SK-MEL-5 (cell line): ENCODE results near the gene OR5AU1. TPM values are rescaled to one million over a fixed set of nuclear protein-coding genes. Genes with fewer than 3 reads are reported as not detected.

ENCODE experiments used
- DNase-seq: peaks from one replicate; pipeline ENCODE4 v3.0.0-alpha.2; 2016; ENCODE audit warnings: low read depth, low spot score
- in situ Hi-C: cut with HindIII; loops from 2 replicates; pipeline ENCODE4 v1.10.0; 2016; ENCODE audit warnings: low sequenced_read_pairs, high pct_unique_total_duplicates, low pct_unique_long_range_greater_than_20kb
- small RNA-seq, 2 experiments: library from RNA; depleted of rRNA; stranded (forward); fragments of <200 nt; gene quantifications; one replicate each; pipeline ENCODE3, GENCODE V24; 2014
- total RNA-seq: library from RNA; depleted of rRNA; stranded (reverse); fragments of >200 nt; shearing (Covaris generic); gene quantifications from 2 replicates; pipeline ENCODE4 v1.2.3, GENCODE V29; 2014; rRNA removed

The OR5AU1 gene
- total RNA-seq, 1 experiment from 2014 or later: not detected

- in situ Hi-C loops: no loop called here
- DNase-seq: no peak
Observed at GRCh38 chr14:21123429-21123828, 32.4 kb downstream of the OR5AU1 start.

DNA sequence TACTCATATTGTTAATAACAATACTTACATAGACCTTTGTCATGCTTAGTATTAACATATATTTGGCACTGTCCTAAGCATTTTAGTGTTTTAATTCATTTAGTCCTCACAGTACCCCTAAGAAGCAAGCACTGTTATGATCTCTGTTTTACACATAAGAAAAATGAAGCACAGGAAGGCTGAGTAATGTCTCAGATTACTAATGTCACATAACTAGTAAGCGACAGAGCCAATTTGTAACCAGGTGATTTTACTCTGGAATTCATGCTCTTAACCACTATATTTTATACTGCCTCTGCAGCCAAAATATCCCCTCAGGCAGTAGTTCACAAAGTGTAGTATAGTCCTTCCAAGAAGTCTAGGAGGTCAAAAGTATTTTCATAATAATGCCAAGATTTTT is 34.7 kb downstream of the OR5AU1 start:
- no peak for DNase-seq
- in situ Hi-C loops: no loop called here

- in situ Hi-C loops: no loop called here
- DNase-seq: no peak
Observed at GRCh38 chr14:21120686-21121085, 35.2 kb downstream of the OR5AU1 start.

DNA sequence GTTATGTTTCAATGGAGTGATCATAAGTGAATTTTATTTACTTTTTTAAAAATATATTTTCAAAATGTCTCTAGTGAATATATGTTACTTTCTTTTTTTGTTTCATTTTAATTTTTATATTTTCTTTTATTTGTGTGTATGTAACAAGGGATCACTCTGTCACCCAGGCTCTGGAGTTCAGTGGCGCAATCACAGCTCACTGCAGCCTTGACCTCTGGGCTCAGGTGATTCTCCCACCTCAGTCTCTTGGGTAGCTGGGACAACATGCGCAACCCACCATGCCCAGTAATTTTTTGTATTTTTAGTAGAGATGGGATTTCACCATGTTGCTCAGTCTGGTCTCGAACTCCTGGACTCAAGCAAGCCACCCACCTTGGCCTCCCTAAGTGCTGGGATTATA is 36.9 kb downstream of the OR5AU1 start:
- DNase-seq: no peak
- in situ Hi-C loops: no loop called here

- in situ Hi-C loops: no loop called here
- no peak for DNase-seq
Observed at GRCh38 chr14:21113369-21113768, 42.5 kb downstream of the OR5AU1 start.

DNA sequence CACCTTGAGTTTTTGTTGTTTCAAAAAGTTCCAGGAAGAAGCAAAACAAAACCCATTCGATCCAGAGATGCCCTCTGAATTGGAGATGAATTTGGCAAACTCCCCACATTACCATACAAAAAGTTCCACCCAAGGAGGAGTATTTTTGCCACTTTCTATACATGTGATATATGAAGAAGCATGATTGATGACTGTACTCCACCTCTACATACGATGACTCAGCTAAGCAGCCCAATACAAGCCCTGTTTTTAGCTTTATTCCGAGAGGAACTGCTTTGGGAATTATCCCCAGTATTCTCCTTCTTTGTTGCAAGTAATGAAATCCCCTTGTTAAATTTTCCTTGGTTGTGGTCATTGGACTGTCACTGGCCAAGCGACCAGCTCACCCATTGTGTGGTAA is 43.6 kb downstream of the OR5AU1 start:
- in situ Hi-C loops: no loop called here
- no peak for DNase-seq

GRCh38 chr14:21109377-21110138 is 46.3 kb downstream of the OR5AU1 start:
- DNase-seq: no peak
- in situ Hi-C loops: no loop called here

GRCh38 chr14:21108791-21109190 is 47.1 kb downstream of the OR5AU1 start:
- in situ Hi-C loops: no loop called here
- DNase-seq: no peak

DNA sequence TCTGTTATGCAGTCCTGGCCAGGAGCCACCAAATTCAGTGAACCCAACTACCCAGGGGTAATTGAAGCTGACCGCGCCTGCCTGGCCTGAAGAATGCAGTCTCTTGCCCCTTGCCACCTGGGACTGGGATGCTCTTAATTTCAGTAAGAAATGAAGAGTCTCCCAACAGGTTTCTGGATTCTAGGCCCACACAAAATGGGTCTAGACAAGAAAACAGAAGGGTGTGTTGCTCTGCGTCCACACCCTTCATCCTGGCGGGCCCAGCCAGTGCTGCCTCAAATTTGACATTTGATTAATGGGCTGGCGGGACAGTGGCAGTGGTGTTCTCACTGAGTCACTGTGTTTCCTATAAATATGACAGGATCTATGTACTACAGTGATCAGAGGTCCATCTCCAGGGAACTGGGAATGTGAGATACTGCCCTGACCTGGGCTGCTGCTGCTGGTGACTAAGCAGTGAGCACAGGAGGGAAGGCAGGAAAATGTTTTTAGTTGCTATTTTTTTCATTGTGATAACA is 48.5 kb downstream of the OR5AU1 start:
- in situ Hi-C loops: no loop called here
- no peak for DNase-seq

DNA sequence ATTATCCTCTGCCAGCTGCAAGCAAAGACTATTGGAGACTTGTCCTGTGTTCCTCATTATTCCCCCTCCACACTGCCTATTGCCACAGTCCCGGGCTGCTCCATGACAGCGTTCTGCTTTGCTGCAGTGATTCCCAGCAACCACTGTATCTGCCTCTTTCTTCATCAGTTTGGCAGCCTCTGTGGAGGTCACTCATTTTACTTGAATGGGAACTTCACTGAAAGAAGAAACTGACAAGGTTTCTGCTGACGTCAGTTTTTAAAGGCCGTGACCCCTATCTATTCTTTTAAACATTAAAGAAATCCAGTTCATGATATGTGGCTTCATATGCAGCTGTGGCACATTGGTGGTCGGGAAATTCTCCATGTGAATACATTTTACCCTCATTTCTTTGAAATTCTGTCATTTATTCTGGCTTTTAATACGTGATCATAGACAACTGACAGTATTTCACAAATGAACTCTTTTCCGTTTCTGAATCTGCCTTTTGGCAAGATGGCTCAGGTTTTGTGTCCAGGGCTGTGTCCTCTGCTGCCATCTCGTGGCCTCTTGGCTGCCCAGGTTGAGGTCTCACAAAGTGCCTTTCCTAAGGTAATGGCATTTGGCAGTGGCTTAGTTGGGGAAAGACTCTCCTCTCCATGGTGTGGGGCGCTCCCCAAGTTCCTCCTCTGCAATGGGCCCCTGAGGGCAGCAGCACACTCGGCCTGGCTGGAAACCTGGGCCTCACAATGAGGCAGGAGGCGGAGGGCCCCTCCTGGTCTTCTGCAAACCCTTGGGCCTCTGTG is 49.2 kb downstream of the OR5AU1 start:
- peak; percentile 87 for DNase-seq
- in situ Hi-C loops: no loop called here

- in situ Hi-C loops: no loop called here
- DNase-seq: peak; percentile 77
Observed at GRCh38 chr14:21106176-21106497, 49.7 kb downstream of the OR5AU1 start.

GRCh38 chr14:21105095-21105494 is 50.8 kb downstream of the OR5AU1 start:
- in situ Hi-C loops: no loop called here
- no peak for DNase-seq

Small RNAs within 50 kb of the gene (small RNA-seq; reads per million reads assigned to genes)
- 0 reads per million in 2 experiments for gene RNU6-252P

Other genes with a start within 250 kb of the OR5AU1 start
- gene RNASE2, start 200.6 kb downstream of the OR5AU1 start, total RNA-seq: not detected in 2 replicates
- 38.0 and 47.1 TPM in 2 replicates for gene METTL17, start 166.1 kb downstream of the OR5AU1 start, total RNA-seq
- not detected in 2 replicates for gene SLC39A2, start 156.8 kb downstream of the OR5AU1 start, total RNA-seq
- 12.0 and 13.4 TPM in 2 replicates for gene NDRG2, start 131.0 kb downstream of the OR5AU1 start, total RNA-seq
- gene TPPP2, start 125.8 kb downstream of the OR5AU1 start, total RNA-seq: not detected in 2 replicates
- not detected in 2 replicates for gene RNASE13, start 121.3 kb downstream of the OR5AU1 start, total RNA-seq
- gene RNASE7, start 113.7 kb downstream of the OR5AU1 start, total RNA-seq: not detected in 2 replicates
- gene RNASE8, start 98.2 kb downstream of the OR5AU1 start, total RNA-seq: not detected in 2 replicates
- 16.0 and 19.7 TPM in 2 replicates for gene ARHGEF40, start 85.8 kb downstream of the OR5AU1 start, total RNA-seq
- 5.5 and 5.9 TPM in 2 replicates for gene ZNF219, start 57.4 kb downstream of the OR5AU1 start, total RNA-seq
- 0.11 TPM in 1 of 2 replicates, not detected in the other for gene TMEM253, start 55.0 kb downstream of the OR5AU1 start, total RNA-seq
- gene HNRNPC, start 113.4 kb upstream of the OR5AU1 start, total RNA-seq: 520 and 523 TPM in 2 replicates
- gene RPGRIP1, start 124.0 kb upstream of the OR5AU1 start, total RNA-seq: 0.08 and 0.21 TPM in 2 replicates
- gene SUPT16H, start 228.0 kb upstream of the OR5AU1 start, total RNA-seq: 72.1 and 84.3 TPM in 2 replicates